Measurements from ENCODE around the gene AGRN.
"Not testable (repeated sequence)": the region's sequence is repeated elsewhere in the genome, so short reads cannot be mapped to it uniquely, and the experiment has no call there.

The AGRN gene

DNA sequence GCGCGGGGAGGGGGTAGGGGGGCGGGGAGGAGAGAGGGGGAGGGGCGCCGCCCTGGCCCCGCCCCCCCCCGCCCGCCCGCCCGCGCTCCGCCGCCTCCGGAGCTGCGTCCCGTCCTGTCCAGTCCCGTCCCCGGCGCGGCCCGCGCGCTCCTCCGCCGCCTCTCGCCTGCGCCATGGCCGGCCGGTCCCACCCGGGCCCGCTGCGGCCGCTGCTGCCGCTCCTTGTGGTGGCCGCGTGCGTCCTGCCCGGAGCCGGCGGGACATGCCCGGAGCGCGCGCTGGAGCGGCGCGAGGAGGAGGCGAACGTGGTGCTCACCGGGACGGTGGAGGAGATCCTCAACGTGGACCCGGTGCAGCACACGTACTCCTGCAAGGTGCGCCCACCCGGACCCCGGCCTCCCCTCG is at the start of gene AGRN:
AGRN (plus strand) TSS at position 121 of the 405 bp plus-strand sequence; CDS start at position 174, 53 bp downstream.
- peak; percentile 36 for DNase-seq

DNA sequence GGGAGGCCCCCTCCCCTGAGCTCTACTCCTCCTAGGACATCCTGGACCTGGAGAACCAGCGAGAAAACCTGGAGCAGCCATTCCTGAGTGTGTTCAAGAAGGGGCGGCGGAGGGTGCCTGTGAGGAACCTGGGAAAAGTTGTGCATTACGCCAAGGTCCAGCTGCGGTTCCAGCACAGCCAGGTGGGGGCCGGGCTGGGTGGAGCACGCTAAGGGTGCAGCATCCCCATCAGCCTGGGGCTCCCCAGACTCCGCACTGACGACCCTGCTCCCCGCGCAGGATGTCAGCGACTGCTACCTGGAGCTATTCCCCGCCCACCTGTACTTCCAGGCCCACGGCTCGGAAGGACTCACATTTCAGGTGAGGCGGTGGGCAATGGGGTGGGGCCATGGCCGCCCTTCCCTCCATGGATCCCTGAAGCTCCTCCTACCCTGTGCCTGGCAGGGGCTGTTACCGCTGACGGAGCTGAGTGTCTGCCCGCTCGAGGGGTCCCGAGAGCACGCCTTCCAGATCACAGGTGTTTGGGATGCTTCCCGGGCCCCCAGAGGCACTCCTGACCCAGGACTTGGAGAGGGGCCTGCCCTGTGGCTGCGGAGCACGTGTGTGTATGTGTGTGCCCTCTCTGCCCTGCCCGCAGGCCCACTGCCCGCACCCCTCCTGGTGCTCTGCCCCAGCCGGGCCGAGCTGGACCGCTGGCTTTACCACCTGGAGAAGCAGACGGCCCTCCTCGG is 49.5 kb upstream of the AGRN start:
- DNase-seq, result no peak

DNA sequence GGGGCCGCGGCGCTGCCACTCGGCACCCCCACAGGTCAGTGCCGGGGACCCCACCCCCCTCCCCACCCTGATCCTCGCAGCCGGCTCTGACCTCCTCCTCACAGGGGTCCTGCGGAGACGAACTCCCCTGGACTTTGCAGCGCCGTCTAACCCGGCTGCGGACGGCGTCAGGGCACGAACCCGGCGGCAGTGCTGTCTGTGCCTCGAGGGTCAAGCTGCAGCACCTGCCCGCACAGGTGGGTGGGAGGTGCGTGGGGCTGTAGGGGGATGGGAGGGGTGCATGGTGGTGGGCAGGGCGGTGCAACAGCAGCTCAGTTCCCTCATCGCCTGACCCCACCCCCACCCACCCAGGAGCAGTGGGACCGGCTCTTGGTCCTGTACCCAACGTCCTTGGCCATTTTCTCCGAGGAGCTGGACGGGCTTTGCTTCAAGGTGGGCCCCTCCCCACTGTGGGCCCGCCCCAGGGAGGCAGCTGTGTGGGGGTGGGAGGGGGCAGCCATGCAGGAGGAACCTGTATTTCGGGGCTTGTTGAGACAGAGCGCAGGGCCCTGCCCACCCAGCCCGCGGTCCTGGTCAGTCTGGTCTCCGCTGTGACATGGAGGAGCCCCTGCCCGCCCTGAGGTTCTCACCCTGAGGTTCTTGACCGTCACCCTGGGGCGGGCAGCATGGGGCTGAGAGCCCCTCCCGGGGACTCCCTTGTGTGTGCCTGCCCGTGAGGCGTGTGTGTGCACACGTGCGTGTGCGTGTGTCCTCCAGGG is 48.8 kb upstream of the AGRN start:
- DNase-seq, result no peak

DNA sequence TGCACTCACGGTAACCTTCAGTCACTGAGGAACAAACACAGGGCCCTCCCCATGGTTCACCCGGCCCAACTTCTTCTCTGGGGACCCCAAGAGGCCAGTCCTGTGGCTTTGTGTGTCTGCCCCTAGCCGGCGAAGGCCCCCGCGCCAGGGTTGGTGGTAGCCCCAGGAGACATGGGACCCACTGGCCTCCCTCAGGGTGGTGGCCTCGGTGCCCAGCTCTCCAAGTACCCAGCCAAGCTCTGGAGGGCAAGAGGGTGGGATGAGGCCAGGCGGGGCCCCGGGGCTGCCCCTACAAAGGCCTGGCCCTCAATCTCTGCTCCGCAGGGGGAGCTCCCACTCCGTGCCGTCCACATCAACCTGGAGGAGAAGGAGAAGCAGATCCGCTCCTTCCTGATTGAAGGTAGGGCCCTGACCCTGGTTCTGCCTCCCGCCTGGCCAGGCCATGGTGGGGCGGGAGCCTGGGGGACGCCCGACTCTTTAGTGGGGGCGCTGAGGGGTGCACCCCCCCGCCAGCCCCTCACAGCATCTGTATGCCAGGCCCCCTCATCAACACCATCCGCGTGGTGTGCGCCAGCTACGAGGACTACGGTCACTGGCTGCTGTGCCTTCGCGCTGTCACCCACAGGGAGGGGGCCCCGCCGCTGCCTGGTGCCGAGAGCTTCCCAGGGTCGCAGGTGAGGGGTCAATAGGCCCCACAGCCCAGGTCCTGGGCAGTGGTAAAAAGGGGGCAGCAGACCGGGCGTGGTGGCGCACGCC is 48.0 kb upstream of the AGRN start:
- no peak for DNase-seq

DNA sequence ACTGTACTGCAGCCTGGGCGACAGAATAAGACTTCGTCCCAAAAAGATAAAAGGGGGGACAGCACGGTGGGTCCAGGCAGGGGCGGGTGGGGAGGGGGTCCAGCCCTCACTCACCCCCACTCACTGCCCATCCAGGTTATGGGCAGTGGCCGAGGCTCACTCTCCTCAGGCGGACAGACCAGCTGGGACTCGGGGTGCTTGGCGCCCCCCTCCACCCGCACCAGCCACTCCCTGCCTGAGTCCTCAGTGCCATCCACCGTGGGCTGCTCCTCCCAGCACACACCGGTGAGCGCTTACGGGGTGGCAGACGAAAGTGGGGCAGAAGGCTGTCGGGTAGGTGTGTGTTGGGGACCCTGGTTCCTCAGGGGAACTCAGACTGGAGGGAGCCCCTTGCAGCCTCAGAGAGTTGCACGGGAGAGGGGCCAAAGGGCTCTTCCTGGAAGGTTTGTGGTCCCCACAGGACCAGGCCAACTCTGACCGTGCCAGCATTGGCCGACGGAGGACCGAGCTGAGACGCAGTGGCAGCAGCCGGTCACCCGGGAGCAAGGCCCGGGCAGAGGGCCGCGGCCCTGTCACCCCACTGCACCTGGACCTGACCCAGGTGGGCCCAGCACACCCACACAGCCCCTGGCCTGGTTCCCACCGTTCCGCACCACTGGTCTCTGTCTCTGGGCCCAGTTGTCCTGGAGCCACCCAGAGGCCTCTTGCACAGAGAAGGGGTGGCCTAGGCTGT is 47.0 kb upstream of the AGRN start:
- DNase-seq, result no peak

DNA sequence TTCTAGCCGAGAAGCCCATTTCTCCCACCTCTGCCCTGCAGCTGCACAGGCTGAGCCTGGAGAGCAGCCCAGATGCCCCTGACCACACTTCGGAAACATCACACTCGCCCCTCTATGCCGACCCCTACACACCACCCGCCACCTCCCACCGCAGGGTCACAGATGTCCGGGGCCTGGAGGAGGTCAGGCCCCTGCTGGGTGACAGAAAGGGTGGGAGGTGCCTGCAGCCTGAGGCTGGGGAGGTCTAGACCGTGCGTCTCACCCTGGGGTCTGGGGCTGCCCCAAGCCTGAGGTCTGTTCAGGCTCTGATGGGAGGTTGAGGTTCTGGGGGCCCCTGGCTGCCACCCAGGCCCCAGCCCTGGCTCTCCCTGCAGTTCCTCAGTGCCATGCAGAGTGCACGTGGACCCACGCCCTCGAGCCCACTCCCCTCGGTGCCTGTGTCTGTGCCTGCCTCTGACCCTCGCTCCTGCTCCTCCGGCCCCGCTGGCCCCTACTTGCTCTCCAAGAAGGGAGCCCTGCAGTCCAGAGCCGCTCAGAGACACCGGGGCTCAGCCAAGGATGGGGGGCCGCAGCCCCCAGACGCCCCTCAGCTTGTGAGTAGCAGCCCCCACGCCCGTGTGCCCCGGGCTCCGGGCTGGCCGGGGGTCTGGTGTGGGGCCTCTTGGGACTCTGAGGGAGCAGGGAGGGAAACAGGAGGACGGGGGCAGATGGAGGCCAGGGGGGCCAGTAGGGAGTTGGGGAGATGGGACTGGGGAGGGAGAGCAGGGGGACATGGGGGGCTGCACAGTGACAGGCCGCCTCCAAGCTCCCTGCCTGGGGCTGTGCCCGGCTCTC is 46.2 kb upstream of the AGRN start:
- no peak for DNase-seq

DNA sequence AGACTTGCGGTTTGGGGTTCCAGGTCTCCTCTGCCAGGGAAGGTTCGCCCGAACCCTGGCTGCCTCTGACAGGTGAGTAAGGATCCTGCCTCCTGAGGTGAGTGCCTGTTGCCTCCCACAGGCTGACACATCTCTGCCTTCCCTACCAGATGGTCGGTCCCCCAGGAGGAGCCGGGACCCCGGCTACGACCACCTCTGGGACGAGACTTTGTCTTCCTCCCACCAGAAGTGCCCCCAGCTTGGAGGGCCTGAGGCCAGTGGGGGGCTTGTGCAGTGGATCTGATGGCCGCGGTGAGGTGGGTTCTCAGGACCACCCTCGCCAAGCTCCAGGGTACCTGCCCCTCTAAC is 45.7 kb upstream of the AGRN start:
- DNase-seq, result no peak

DNA sequence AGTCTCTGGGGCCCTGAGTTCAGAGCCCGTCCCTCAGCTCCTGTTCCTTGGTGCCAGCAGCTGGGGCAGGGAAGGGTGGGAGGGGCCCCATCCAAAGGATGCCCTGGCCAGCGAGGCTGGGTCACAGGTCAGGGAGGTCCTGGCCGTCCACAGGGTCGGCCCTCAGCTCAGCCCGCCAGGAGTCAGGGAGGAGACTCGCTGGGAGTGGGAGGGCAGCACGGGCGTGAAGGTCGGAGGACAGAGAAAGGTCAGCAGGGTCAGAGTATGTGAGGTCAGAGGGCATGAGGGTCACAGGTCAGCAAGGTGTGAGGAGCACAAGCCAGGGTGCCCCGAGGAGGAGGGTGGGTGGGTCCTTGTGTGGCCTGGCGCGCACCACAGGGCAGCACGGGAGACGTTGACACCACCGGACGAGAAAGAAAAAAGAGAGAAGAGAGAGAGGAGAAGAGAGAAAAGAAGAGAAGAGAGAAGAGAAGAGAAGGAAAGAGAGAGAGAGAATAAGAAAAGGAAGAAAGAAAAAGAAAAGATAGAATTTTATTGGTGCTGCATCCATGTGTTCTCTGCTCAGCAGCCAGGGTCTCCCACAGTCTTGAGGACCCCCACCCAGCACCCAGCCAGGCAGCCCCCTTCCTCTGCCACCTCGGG is 45.1 kb upstream of the AGRN start:
- DNase-seq, result no peak

DNA sequence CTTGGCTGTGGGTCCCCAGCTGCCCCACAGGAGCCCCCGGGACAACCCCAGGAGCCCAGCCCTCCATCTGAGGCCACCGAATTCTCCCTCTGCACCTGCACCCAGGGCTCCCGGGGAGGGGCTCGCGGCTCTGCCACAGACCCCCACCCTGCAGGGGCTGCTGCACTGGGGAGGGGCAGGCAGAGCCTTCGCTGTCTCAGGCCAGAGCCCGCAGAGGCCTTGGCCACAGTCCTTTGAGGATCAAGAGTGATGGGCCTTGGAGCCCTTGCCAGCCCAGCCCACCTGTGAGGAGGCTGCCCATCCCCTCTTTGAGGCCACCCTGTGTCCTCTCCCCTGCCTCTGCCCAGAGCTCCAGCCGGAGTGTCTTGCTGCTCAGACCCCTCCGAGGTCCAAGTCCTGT is 44.6 kb upstream of the AGRN start:
- no peak for DNase-seq

DNA sequence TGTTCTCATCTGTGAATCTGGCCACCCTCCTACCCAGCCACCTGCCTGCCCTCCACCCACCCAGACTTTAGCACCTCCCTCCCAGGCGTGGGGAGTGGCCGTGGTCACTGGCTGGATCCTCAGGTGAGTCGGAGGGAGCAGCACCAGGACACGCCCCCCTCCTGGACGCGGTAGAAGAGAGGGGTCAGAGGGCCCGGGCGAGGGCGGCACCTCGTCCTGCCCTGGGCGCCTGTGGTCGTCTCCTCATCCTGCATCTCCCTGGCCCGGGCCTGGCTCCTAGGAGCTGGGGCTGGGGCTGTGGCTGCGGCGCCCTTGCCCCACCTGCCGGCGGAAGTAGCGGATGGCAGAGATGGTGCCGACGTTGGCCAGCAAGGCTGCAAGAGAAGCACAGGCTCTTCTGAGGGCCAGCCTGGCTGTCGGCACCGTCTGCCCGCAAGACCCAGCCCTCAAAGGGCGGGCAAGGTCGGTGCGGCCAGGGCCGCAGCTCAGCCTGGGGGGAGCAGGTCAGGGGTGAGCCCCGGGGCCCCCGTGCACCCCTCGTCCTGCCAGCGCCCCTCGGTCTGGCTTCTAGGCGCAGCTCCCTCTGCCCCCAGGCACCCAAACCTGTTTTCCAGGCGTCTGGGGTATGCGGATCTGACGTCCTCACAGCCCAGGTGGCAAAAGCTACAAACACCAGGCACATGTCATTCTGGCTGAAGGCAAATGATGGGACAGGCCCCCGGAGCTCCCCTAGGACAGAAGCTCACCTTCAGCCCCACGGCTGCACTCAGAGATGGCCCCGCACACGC is 43.8 kb upstream of the AGRN start:
- DNase-seq, result peak; percentile 88

DNA sequence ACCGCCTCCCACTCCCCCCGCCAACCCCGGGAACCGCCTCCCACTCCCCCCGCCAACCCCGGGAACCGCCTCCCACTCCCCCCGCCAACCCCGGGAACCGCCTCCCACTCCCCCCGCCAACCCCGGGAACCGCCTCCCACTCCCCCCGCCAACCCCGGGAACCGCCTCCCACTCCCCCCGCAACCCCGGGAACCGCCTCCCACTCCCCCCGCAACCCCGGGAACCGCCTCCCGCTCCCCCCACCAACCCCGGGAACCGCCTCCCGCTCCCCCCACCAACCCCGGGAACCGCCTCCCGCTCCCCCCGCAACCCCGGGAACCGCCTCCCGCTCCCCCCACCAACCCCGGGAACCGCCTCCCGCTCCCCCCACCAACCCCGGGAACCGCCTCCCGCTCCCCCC is 43.1 kb upstream of the AGRN start:
- DNase-seq, result not testable (repeated sequence)

DNA sequence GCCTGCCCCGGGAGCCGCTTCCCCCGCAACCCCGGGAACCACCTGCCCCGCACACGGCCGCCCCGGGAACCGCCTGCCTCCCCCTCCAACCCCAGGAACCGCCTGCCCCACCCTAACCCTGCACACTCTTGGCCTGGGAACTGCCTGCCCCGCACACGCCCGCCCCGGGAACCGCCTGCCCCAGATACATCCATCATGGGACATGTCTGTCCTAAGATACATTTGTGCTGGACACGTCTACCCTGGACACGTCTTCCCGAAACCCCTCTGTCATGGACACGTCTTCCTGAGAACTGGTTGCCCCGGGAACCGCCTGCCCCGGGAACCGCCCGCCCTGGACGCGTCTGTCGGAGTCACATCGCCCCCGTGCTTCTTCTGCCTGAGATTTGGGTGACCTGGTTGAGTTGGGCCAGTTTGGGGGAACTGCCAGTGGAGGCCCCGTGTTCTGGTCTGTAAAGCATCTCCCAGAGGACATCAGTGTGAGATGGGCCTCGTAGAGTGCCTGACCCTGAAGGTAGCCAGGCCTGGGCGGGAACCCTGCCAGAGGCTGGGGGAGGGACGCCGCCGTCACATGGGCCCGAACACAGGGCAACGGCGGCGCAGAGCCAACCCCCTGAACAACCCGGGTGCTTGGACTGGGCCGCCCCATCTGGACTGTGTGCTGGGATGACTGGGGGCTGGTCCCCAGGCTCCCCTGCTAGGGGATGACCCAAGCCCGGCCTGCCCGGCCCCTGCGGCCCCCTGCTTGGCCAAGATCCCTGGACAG is 41.7 kb upstream of the AGRN start:
- no peak for DNase-seq

DNA sequence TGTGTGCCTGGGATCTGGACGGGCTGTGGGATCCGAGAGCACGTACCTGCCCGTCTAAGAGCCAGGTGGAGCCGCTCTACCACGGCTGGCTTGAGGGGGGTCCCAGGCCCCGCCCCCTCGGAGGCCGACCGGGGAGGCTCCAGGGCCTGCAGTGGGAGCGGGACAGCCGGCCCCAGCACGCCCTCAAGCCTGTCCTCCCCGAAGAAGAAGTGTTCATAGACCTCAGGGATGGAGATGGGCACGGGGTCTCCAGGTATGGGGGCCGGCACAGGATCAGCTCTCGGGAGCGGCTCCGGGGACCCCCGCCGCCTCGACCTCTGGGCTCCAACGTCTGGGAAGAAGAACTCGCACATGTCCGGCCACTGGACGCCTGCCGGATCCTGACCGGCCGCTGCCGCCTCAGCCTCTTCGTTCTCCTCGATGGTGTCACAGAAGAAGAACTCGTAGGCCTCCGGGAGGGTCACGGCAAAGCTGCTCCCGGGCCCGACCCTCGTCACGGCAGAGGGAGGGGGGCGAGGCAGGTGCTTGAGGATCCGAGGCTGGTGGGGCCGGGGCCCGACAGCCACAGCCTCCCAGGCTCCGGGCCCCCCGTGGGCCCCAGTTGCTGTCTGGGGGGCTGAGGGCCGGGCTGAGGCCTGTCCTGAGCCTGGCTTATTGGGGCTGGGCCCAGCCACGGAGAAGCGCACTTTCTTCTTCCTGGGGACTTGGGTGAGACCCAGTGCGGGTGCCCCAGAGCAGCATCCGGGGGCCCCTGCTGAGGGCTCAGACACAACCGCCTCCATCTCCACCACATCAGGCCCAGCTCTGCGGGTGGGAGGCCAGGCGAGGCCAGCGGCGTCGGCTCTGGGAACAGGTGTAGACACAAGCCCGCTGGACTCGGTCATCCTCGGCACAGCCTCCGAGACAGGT is 40.8 kb upstream of the AGRN start:
- DNase-seq, result no peak

DNA sequence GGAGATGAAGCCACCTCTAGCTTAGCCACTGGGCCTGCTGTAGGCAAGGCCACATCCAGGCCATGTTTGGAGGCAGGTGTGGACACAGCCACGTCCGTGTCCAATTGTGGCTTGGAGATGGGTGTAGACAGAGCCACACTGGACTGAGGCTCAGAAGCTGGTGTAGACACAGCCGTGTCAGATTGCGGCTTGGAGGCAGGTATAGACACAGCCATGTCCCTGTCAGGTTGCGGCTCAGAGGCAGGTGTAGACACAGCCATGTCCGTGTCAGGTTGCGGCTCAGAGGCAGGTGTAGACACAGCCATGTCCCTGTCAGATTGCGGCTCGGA is 40.2 kb upstream of the AGRN start:
- DNase-seq, result no peak

DNA sequence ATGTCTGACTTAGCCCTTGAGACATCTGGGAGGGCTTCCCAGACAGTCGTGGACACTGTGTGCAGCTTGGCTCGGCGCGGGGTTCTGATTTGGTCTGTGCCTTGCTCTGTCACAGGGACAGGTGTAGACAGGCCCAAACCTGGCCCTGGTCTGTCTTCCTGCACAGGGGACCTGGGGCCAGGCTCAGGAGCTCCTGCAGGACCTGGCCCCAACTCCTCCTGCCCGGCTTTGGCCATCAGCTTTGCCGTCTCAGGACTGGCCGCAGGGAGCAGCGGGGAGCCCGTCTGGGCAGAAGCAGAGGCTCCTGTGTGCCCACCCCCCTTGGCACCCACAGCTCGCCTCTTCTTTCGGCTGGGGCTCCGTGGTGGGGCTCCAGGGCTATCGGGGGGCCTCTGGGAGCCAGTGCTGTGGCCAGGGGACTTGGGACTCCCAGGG is 39.8 kb upstream of the AGRN start:
- DNase-seq, result no peak

DNA sequence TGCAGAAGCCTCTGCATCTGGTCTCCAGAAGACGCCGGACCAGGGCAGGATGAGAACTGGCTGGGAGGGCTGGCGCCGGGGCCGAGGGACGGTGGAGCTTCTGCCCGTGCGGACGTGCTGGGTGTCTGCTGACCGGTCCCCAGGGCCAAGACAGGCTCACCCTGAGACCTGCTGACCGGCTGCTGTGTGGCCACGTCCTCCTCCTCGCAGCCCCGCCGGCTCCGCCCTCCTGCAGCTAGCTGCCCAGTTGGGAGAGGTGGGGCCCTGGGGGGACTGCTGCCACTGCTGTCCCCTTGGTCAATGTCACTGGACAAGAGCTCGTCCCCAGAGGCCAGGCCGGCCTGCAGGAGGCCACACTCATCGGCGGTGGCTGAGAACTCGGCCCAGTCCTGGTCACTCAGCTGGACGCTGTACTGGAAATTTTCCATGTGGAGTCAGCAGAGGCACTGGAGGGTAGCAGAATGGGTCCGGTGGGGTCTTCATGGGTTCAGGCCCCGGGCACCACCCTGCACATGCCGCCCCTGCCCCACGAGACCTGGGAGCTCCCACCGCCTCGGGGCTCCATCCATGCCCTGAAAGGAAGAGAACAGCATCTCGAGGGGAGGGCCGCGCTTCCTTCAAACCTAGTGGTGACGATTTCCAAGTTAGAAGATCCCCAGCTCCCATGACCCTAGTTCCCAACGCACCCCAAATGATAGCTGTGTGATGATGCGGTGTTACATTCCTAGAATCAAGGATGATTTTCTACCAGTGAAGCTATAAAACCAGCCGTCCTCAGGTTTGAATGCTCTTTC is 39.1 kb upstream of the AGRN start:
- no peak for DNase-seq

DNA sequence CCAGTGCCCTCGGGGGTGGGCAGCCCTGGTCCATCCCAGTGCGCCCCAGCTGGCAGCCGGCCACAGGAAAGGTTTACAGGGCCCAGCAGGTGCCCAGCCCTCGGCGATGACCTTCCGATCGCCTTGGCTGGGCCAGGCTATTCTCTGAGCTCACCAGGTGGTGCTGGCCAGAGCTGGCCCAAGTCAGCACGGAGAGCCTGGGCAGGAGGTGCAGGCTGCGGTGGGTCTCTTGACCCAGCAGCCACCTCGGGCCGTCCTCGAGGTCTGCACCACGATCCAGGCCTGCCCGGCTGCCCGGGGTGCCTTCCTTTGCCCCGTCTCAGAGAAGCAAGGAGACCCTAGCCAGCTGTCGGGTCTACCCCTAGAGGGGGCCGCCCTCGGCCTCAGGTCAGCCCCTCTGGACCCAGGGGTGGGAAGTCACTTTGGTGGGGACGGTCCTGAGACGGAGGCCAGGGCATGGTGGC is 38.4 kb upstream of the AGRN start:
- no peak for DNase-seq

DNA sequence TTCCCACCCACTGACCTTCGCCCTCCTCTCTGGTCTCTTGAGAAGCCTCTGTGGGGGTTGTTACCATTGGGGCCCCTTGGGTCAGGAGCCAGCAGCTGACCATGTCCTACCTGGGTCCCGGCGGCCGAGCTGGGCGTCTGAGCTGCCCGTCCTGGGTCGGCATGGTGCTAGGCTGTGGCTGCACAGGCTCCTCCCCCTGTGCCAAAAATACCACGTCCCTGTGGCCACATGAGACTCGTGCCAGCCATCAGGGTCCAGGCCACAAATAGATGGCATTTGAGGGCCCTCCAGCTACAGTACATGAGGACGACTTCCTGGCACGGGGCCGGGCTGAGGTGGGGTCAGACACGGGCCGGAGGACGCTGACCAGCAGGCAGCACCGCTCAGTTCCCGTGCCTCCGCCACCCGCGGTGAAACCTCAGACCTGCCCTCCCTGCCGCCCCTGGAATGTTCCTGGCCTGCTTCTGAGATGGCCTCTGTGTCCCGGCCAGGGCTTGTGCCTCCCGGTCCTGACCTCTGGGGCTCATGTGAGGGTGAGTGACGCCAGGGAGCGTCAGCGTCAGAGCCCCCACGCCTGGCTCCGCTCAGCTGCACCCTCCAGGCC is 37.9 kb upstream of the AGRN start, which contains the start of gene PERM1:
PERM1 (minus strand) TSS at position 139 of the 604 bp plus-strand sequence. CDS start 1,064 bp downstream, outside the sequence.
- no peak for DNase-seq
